HAP-1 (cell line): Measurements from ENCODE around the gene RAPGEF4.

ENCODE experiments used
- DNase-seq, 2 experiments: peaks; one replicate each; pipeline ENCODE4 v3.0.0-alpha.2; 2016 to 2020; ENCODE audit warnings: low spot score in 2 of 2
- H3K27me3 ChIP-seq: fragments of 250-450 bp; sonication (Bioruptor Pico); 2 replicates; pipeline ENCODE4 v1.5.1; 2020; ENCODE audit warnings: low read depth, mild to moderate bottlenecking, moderate library complexity
- H3K36me3 ChIP-seq: fragments of 250-450 bp; sonication (Bioruptor Pico); replicated peaks from 2 replicates; pipeline ENCODE4 v1.5.1; 2020; ENCODE audit warnings: mild to moderate bottlenecking
- H3K4me1 ChIP-seq: fragments of 250-450 bp; sonication (Bioruptor Pico); 2 replicates; pipeline ENCODE4 v1.5.1; 2020; ENCODE audit warnings: mild to moderate bottlenecking
- H3K4me3 ChIP-seq: fragments of 250-450 bp; sonication (Bioruptor Pico); 2 replicates; pipeline ENCODE4 v1.5.1; 2020; ENCODE audit warnings: mild to moderate bottlenecking, moderate library complexity
- H3K9me3 ChIP-seq: fragments of 250-450 bp; sonication (Bioruptor Pico); 2 replicates; pipeline ENCODE4 v1.5.1; 2020; ENCODE audit warnings: mild to moderate bottlenecking, moderate library complexity
- in situ Hi-C: fragments of 300-500 bp; cut with MboI; formaldehyde crosslinking; loops from 3 replicates; pipeline ENCODE4 v1.14.3; 2020; ENCODE audit warnings: low sequenced_read_pairs, inconsistent platforms, mixed read lengths

Gene RAPGEF4

DNA sequence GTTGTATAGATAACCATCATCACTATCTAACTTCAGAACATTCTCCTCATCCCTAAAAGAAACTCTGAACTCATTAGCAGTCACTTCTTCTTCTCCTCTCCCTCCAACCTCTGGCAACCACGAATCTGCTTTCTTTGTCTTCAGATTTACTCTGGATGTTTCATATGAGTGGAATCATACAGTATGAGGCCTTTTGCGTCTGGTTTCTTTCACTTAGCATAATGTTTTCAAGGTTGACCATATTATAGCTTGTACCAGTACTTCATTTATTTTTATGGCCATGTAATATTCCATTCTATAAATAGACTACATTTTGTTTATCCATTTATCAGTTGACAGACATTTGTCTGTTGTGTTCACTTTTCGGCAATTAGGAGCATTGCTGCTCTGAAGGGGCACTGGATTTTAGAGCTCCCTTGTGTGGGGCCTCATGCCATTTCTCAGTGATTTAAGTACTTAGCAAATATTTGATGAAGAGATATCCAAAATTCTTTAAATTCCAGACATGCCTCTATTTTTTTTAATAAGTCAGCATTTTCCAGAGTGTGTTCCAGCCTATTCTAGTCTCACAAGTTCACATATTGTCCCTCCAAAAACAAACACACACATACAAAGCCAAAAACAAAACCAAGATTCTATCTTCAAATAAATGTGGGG is 317.5 kb downstream of the RAPGEF4 start:
- Histone ChIP-seq H3K36me3 (no peaks in the 10 kb centered on the region), H3K27me3 (no peaks in the 10 kb centered on the region), H3K9me3 (no peaks in the 10 kb centered on the region), H3K4me3 (no peak overlapping the region), H3K4me1 (peaks cover 30% of the 10 kb centered on the region)
- in situ Hi-C loops: no loop called here
- DNase-seq: peak; percentile 48 to 70

DNA sequence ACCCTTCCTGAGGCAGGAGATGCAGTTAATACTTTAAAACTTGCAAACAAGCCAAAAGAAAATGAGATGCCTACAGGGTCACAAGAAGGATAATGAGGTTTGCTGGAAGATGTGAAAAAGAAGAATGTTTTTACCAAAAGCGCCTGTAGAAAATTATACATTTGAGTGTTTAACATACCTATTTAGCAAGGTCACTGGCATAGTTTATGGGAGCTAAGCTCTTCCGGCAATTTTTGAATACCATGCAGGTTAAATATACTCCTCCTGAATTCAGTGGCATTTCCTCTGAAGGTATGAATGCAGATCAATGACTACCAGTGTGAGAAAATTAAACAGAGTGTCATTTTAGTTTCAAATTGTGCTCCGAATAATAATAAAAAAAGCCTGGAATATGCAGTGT is 318.8 kb downstream of the RAPGEF4 start:
- Histone ChIP-seq H3K4me3 (no peak overlapping the region), H3K4me1 (peaks cover 24% of the 10 kb centered on the region), H3K9me3 (no peaks in the 10 kb centered on the region), H3K27me3 (no peaks in the 10 kb centered on the region), H3K36me3 (no peaks in the 10 kb centered on the region)
- in situ Hi-C loops: no loop called here
- DNase-seq: no peak

GRCh38 chr2:173056705-173057364 is 321.2 kb downstream of the RAPGEF4 start:
- no peaks in the 10 kb centered on the region for H3K27me3 ChIP-seq
- no peak for DNase-seq
- in situ Hi-C loops: no loop called here
- H3K4me3 ChIP-seq: no peak overlapping the region
- H3K9me3 ChIP-seq: no peaks in the 10 kb centered on the region
- H3K4me1 ChIP-seq: peaks cover 21% of the 10 kb centered on the region
- H3K36me3 ChIP-seq: no peaks in the 10 kb centered on the region

- Histone ChIP-seq H3K4me1 (peaks cover 18% of the 10 kb centered on the region), H3K4me3 (no peak overlapping the region), H3K9me3 (no peaks in the 10 kb centered on the region), H3K27me3 (no peaks in the 10 kb centered on the region), H3K36me3 (no peaks in the 10 kb centered on the region)
- in situ Hi-C loops: no loop called here
- DNase-seq: no peak
Measured at GRCh38 chr2:173058097-173058496, 322.5 kb downstream of the RAPGEF4 start.

DNA sequence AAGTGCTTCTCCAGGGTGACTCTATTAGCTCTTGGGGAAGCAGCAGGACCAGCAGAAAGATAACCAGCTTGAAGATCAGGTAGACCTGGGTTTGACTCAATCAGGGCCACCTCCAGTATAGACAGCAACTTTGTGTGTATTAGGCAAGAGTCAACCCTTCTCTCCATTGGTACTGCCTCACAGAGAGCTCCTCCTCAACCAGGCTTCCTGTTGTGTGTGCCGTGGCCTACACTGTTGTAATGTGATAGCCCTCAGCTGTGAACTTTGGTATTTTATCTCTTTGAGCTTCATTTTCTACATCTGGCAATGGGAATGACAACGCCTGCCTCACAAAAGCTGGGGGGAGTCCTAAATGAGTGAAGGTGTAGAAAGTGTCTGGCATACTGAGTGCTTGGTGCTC is 323.0 kb downstream of the RAPGEF4 start:
- DNase-seq: no peak
- no peaks in the 10 kb centered on the region for H3K27me3 ChIP-seq
- H3K9me3 ChIP-seq: no peaks in the 10 kb centered on the region
- no peak overlapping the region for H3K4me3 ChIP-seq
- in situ Hi-C loops: no loop called here
- H3K4me1 ChIP-seq: peaks cover 18% of the 10 kb centered on the region
- H3K36me3 ChIP-seq: no peaks in the 10 kb centered on the region

DNA sequence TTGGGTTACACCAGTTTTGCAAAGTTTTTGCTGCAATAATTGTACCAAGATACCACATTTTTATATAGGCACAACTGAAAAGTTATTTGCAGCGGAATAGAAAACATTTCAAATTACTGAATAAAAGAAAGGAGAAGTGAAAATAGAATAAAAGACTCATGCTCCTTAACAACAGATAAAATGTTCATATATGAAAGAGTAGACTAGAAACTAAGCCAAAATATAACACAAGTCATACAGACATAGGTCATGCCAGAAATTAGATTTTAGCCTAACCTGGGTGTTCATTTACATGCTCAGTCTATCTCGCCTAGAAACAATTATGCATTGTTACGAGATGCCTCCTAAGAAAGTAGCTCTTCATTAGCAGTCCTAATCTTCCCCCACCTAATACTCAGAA is 323.6 kb downstream of the RAPGEF4 start:
- H3K4me1 ChIP-seq: peaks cover 14% of the 10 kb centered on the region
- in situ Hi-C loops: no loop called here
- DNase-seq: no peak
- H3K4me3 ChIP-seq: no peak overlapping the region
- H3K27me3 ChIP-seq: no peaks in the 10 kb centered on the region
- no peaks in the 10 kb centered on the region for H3K36me3 ChIP-seq
- H3K9me3 ChIP-seq: no peaks in the 10 kb centered on the region

DNA sequence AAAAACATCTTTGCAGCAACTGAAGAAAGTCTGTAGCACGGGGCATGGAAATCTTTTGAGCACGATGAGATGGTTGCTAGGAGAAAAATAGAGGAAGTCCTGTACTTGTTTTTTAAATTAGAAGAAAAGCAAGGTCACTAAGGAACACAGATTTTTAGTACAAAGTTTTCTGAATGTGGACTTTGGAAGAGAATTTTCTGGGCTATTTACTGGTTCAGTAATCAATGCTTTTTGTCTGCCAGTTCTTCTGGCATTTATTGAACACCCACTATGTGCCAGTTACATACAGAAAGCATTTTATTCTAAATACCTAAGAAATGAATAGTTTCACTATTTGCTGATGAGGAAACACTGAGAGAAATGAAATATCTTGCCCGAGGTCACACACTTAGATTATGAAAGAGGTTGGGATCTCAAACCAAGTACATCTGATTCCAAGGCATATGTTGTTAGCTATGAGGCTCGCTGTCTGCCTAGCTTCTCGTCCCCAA is 324.4 kb downstream of the RAPGEF4 start:
- no peaks in the 10 kb centered on the region for H3K36me3 ChIP-seq
- H3K4me1 ChIP-seq: peaks cover 7% of the 10 kb centered on the region
- H3K4me3 ChIP-seq: no peak overlapping the region
- in situ Hi-C loops: no loop called here
- no peak for DNase-seq
- no peaks in the 10 kb centered on the region for H3K27me3 ChIP-seq
- H3K9me3 ChIP-seq: no peaks in the 10 kb centered on the region

DNA sequence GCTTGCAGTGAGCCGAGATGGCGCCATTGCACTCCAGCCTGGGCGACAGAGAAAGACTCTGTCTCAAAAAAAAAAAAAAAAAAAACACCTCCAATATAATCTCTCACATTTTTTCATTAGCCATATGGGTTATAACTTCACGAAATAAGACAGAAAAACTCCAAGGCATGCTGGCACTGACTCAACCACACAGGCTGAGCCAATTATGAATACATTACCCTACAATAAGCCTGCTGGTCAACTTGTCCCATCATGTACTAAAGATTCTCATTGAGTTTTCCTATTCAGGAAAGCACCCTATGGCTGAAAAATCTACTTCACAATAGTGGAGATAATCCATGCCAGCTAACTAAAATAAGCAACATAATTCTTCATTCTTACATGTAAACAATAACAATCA is 327.2 kb downstream of the RAPGEF4 start:
- peaks cover 14% of the 10 kb centered on the region for H3K4me1 ChIP-seq
- no peak for DNase-seq
- in situ Hi-C loops: no loop called here
- no peaks in the 10 kb centered on the region for H3K27me3 ChIP-seq
- H3K9me3 ChIP-seq: no peaks in the 10 kb centered on the region
- H3K36me3 ChIP-seq: no peaks in the 10 kb centered on the region
- H3K4me3 ChIP-seq: no peak overlapping the region

DNA sequence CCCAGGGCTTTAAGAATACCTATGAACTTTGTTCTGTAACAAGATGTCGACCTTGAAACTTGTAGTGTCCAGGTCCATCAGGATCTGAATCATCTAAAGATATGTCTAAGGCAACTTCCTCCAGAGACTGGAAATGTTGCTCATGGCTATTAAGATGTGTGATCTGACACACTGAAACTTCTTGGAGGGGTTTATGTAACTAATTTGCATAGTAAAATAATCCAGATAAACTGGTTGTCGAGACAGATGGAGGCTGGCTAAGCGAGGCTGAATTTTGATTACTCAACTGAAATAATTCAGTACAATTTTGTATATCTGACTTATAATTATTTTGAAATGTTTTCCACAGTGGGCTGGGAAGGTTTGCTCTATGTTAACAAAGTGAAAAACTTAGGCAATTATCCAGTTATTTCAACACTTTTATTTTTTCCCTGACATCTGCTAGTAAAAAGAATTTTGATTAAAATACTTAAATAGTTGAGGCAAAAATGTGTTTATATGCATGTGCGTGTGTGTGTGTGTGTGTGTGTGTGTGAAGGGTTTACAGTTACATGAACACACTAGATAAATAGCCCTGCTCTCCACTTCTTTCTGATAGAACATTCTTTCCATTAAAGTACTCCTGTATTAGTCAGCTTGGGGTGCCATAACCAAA is 328.6 kb downstream of the RAPGEF4 start:
- no peaks in the 10 kb centered on the region for H3K9me3 ChIP-seq
- in situ Hi-C loops: no loop called here
- H3K27me3 ChIP-seq: no peaks in the 10 kb centered on the region
- H3K36me3 ChIP-seq: no peaks in the 10 kb centered on the region
- no peak overlapping the region for H3K4me3 ChIP-seq
- peaks cover 14% of the 10 kb centered on the region for H3K4me1 ChIP-seq
- no peak for DNase-seq

GRCh38 chr2:173066887-173067676 is 331.4 kb downstream of the RAPGEF4 start:
- Histone ChIP-seq H3K4me3 (no peak overlapping the region), H3K36me3 (no peaks in the 10 kb centered on the region), H3K27me3 (no peaks in the 10 kb centered on the region), H3K9me3 (no peaks in the 10 kb centered on the region), H3K4me1 (peaks cover 7% of the 10 kb centered on the region)
- in situ Hi-C loops: no loop called here
- DNase-seq: peak in 1 of 2 experiments; percentile 63

GRCh38 chr2:173075056-173075780 is 339.6 kb downstream of the RAPGEF4 start:
- peak overlapping the region; percentile 50 for H3K4me3 ChIP-seq
- H3K9me3 ChIP-seq: no peaks in the 10 kb centered on the region
- no peaks in the 10 kb centered on the region for H3K36me3 ChIP-seq
- in situ Hi-C loops: no loop called here
- peaks cover 24% of the 10 kb centered on the region for H3K4me1 ChIP-seq
- H3K27me3 ChIP-seq: no peaks in the 10 kb centered on the region
- no peak for DNase-seq

DNA sequence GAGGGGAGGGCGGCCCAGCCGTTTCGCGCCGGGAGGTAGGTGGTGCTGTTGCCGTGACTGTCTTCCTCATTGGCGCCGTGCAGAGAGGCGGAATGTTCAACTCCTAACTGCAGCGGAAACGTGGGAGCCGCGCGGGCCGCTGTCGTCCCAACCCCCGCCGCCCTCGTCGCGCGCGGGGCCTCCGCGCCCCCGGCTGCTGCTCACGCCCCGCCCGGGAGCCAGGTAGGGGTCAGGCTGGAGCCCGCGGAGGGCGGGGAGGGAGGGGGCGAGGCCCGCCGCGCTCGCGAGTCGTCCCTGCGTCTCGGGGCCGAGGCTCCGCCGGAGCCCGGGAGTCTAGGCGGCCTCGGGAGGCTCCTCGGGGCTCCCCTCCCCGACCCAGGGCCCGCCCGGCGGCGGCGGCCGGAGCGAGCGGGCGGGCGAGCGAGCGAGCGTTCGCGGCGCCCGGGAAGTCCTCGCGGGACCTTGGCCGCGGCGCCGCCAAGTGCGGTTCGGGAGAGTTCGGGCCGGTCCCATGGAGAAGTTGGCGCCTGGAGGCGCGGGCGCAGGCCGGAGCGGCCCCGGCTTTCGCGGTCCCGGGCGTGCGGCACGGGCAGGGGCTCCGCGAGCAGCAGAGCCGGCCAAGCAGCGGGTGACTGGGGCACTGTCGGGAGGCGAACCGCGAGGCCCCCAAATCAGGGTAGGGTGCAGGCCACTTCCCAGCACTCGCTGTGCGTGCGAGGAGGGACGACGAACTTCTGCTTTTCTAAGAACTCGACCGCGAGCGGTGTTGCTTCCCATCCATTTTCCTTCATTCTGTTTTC is 340.3 kb downstream of the RAPGEF4 start, which contains the start of gene MAP3K20:
Gene MAP3K20, plus strand, starts transcription at position 66 of the 800 bp plus-strand sequence. CDS start 15,186 bp downstream, outside the sequence.
- peak; percentile 42 to 73 for DNase-seq
- Histone ChIP-seq H3K4me3 (peak within 1 kb of the TSS; percentile 50), H3K27me3 (no peaks in the 10 kb centered on the region), H3K4me1 (peaks cover 24% of the 10 kb centered on the region), H3K36me3 (no peaks in the 10 kb centered on the region), H3K9me3 (no peaks in the 10 kb centered on the region)
- in situ Hi-C loops: no loop called here
